H9 (cell line): Measurements from ENCODE around the gene SIPA1. TPM values are rescaled to one million over a fixed set of nuclear protein-coding genes. Genes with fewer than 3 reads are reported as not detected.

Source experiments
- DNase-seq: peaks from one replicate; pipeline ENCODE4 v3.0.0-alpha.2; 2017
- H2AFZ ChIP-seq: one replicate; pipeline ENCODE4 v1.6.1; 2013; ENCODE audit warnings: mild to moderate bottlenecking, low read length, control low read depth, moderate library complexity
- H2AK5ac ChIP-seq: 2 replicates; pipeline ENCODE4 v1.6.1; 2013; ENCODE audit warnings: low read length, control low read depth, mixed read lengths; ENCODE audit not compliant: insufficient read length
- H2BK120ac ChIP-seq: one replicate; pipeline ENCODE4 v1.6.1; 2013; ENCODE audit warnings: low read depth, mild to moderate bottlenecking, low read length, control low read depth, inconsistent platforms; ENCODE audit not compliant: poor library complexity, severe bottlenecking
- H2BK12ac ChIP-seq: 2 replicates; pipeline ENCODE4 v1.6.1; 2013; ENCODE audit warnings: low read length, control low read depth, mixed read lengths, low read depth; ENCODE audit not compliant: insufficient read length
- H2BK15ac ChIP-seq: 2 replicates; pipeline ENCODE4 v1.6.1; 2013; ENCODE audit warnings: low read depth, low read length, control low read depth
- H2BK20ac ChIP-seq: one replicate; pipeline ENCODE4 v1.6.1; 2013; ENCODE audit warnings: low read depth, mild to moderate bottlenecking, low read length, control low read depth, inconsistent platforms; ENCODE audit not compliant: poor library complexity, severe bottlenecking
- H2BK5ac ChIP-seq: 2 replicates; pipeline ENCODE4 v1.6.1; 2013; ENCODE audit warnings: low read length, control low read depth, mixed read lengths; ENCODE audit not compliant: insufficient read length
- H3K14ac ChIP-seq: 2 replicates; pipeline ENCODE4 v1.6.1; 2013; ENCODE audit warnings: low read length, control low read depth; ENCODE audit not compliant: insufficient read depth
- H3K18ac ChIP-seq: 2 replicates; pipeline ENCODE4 v1.6.1; 2013; ENCODE audit warnings: low read depth, mild to moderate bottlenecking, mixed read lengths, low read length, control low read depth; ENCODE audit not compliant: insufficient read length
- H3K23ac ChIP-seq: 2 replicates; pipeline ENCODE4 v1.6.1; 2013; ENCODE audit warnings: low read length, control low read depth, mixed read lengths, low read depth; ENCODE audit not compliant: insufficient read length
- H3K23me2 ChIP-seq: 2 replicates; pipeline ENCODE4 v1.6.1; 2013; ENCODE audit warnings: low read depth, mild to moderate bottlenecking, mixed read lengths, low read length, control low read depth; ENCODE audit not compliant: insufficient read length, poor library complexity, severe bottlenecking
- H3K27ac ChIP-seq: 2 replicates; pipeline ENCODE4 v1.5.1; 2013; ENCODE audit warnings: low read length, control low read depth, mixed read lengths, low read depth; ENCODE audit not compliant: insufficient read length
- H3K27me3 ChIP-seq: 2 replicates; pipeline ENCODE4 v1.6.1; 2013; ENCODE audit warnings: low read length, control low read depth, inconsistent platforms; ENCODE audit not compliant: insufficient read depth
- H3K4ac ChIP-seq: 2 replicates; pipeline ENCODE4 v1.6.1; 2013; ENCODE audit warnings: low read depth, mild to moderate bottlenecking, control low read depth, inconsistent platforms, low read length, moderate library complexity
- H3K4me1 ChIP-seq: 2 replicates; pipeline ENCODE4 v1.6.1; 2013; ENCODE audit warnings: low read length, control low read depth, inconsistent platforms; ENCODE audit not compliant: insufficient read depth
- H3K4me2 ChIP-seq: 2 replicates; pipeline ENCODE4 v1.6.1; 2013; ENCODE audit warnings: low read length, control low read depth, mixed read lengths; ENCODE audit not compliant: insufficient read length, insufficient read depth
- H3K56ac ChIP-seq: 2 replicates; pipeline ENCODE4 v1.6.1; 2013; ENCODE audit warnings: low read depth, mild to moderate bottlenecking, mixed read lengths, low read length, control low read depth; ENCODE audit not compliant: insufficient read length
- H3K79me1 ChIP-seq: 2 replicates; pipeline ENCODE4 v1.6.1; 2013; ENCODE audit warnings: low read depth, mild to moderate bottlenecking, moderate library complexity, low read length, control low read depth, inconsistent platforms; ENCODE audit not compliant: insufficient read depth, poor library complexity, severe bottlenecking
- H3K79me2 ChIP-seq: 2 replicates; pipeline ENCODE4 v1.6.1; 2013; ENCODE audit warnings: low read length, control low read depth, inconsistent platforms; ENCODE audit not compliant: insufficient read depth
- H3K9ac ChIP-seq: 2 replicates; pipeline ENCODE4 v1.6.1; 2013; ENCODE audit warnings: low read length, control low read depth, mixed read lengths; ENCODE audit not compliant: insufficient read length; ENCODE audit errors: extremely low read depth
- H3K9me3 ChIP-seq: one replicate; pipeline ENCODE4 v1.6.1; 2013; ENCODE audit warnings: low read depth, low read length, inconsistent platforms; ENCODE audit not compliant: control insufficient read depth
- H3T11ph ChIP-seq: one replicate; pipeline ENCODE4 v1.6.1; 2013; ENCODE audit warnings: mild to moderate bottlenecking, low read length, control low read depth, inconsistent platforms
- H4K20me1 ChIP-seq: one replicate; pipeline ENCODE4 v1.6.1; 2013; ENCODE audit not compliant: control insufficient read depth, insufficient read length, insufficient read depth
- H4K5ac ChIP-seq: 2 replicates; pipeline ENCODE4 v1.6.1; 2013; ENCODE audit warnings: low read depth, mild to moderate bottlenecking, mixed read lengths, low read length, control low read depth; ENCODE audit not compliant: insufficient read length
- H4K8ac ChIP-seq: replicated peaks from 2 replicates; pipeline ENCODE4 v1.6.1; 2013; ENCODE audit warnings: low read length, control low read depth, mixed read lengths, low read depth; ENCODE audit not compliant: insufficient read length
- H4K91ac ChIP-seq: 2 replicates; pipeline ENCODE4 v1.6.1; 2013; ENCODE audit warnings: low read depth, mild to moderate bottlenecking, moderate library complexity, mixed read lengths, low read length, control low read depth; ENCODE audit not compliant: insufficient read length
- H3K27ac Mint-ChIP-seq, 3 experiments: 2 replicates in 2 of 3; 3 replicates in 1 of 3; pipeline ENCODE4 v1.8.0; 2020 to 2021; ENCODE audit warnings: mixed read lengths in 3 of 3, mild to moderate bottlenecking in 1 of 3, moderate library complexity in 1 of 3
- H3K27me3 Mint-ChIP-seq: 2 replicates; pipeline ENCODE4 v1.8.0; 2021; ENCODE audit warnings: low read depth, mild to moderate bottlenecking, moderate library complexity, mixed read lengths
- H3K36me3 Mint-ChIP-seq, 3 experiments: 2 replicates in 2 of 3; 3 replicates in 1 of 3; pipeline ENCODE4 v1.8.0; 2020 to 2021; ENCODE audit warnings: low read depth in 3 of 3, mixed read lengths in 3 of 3; ENCODE audit not compliant: insufficient read depth in 1 of 3
- H3K4me1 Mint-ChIP-seq, 2 experiments: 2 replicates each; pipeline ENCODE4 v1.8.0; 2020; ENCODE audit warnings: mixed read lengths in 2 of 2
- H3K4me3 Mint-ChIP-seq, 2 experiments: 2 replicates in 1 of 2; 3 replicates in 1 of 2; pipeline ENCODE4 v1.8.0; 2020 to 2021; ENCODE audit warnings: mild to moderate bottlenecking in 2 of 2, mixed read lengths in 2 of 2, moderate library complexity in 1 of 2
- H3K9me3 Mint-ChIP-seq, 2 experiments: 2 replicates in 1 of 2; 3 replicates in 1 of 2; pipeline ENCODE4 v1.8.0; 2020; ENCODE audit warnings: mild to moderate bottlenecking in 2 of 2, mixed read lengths in 2 of 2, moderate library complexity in 1 of 2
- WGBS: extraction: QIAGEN DNeasy Blood & Tissue Kit; methylation state at CpG from one replicate; pipeline ENCODE4 v1.1.7; 2013; ENCODE audit warnings: missing lambda C conversion rate, low lambda C conversion rate, mixed read lengths; ENCODE audit not compliant: insufficient read length; ENCODE audit errors: extremely low coverage; 5-methylcytosine and 5-hydroxymethylcytosine counted together
- total RNA-seq: library from RNA; stranded (reverse); gene quantifications from 2 replicates; pipeline ENCODE4 v1.2.1, GENCODE V29; 2021
- TF ChIP-seq, protein P1 (sequence below): fragments of 200-600 bp; sonication (generic); conservative IDR thresholded peaks from 3 replicates; pipeline ENCODE4 v1.8.0; 2021; ENCODE audit warnings: antibody characterized with exemption, mild to moderate bottlenecking

The SIPA1 gene
- total RNA-seq, 1 experiment from 2014 or later: 32.0 TPM

DNA sequence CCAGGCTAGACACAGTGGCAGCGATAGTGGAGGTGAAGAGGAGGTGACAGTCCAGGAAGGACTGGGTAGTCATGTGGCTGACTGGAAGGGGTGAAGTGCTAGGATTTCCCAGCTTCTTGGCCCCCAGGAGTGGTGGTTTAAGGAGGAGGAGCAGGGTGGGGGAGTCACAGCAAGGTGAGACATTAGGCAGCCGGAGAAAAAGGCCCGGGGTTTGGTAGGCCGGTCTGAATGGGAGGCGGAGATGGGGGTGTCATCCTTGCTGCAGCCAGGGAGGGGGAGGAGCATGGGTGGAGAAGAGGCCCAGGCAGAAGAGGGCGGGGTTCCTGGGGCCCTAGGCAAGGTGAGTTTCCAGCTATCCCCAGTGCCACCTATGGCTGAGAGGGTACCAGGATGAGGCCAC lies 6.1 kb downstream of the SIPA1 start:
- Mint-ChIP-seq H3K27ac (peak overlapping the region in 2 of 3 experiments; percentile 16 to 85; a peak in 3 of 7 replicates), H3K4me1 (peaks cover 17 to 26% of the 10 kb centered on the region in 2 experiments), H3K36me3 (peaks cover 0 to 6% (median 5%) of the 10 kb centered on the region in 3 experiments; a peak in 6 of 7 replicates), H3K27me3 (peaks cover 2% of the 10 kb centered on the region; the same call in 1 of the 2 replicates), H3K9me3 (no peaks in the 10 kb centered on the region; a peak in 1 of 5 replicates), H3K4me3 (peak overlapping the region in 1 of 2 experiments; percentile 72; a peak in 3 of 5 replicates)
- no peak overlapping the region for H4K8ac ChIP-seq
- H3K23ac ChIP-seq: no peak overlapping the region
- no CpG with 5 or more reads among the region's 6 CpGs for WGBS
- H3K79me1 ChIP-seq: no peaks in the 10 kb centered on the region
- H4K20me1 ChIP-seq: peaks cover 5% of the 10 kb centered on the region
- H2BK5ac ChIP-seq: no peak overlapping the region
- H4K91ac ChIP-seq: no peak overlapping the region
- no peak overlapping the region for H3T11ph ChIP-seq
- H3K14ac ChIP-seq: no peak overlapping the region
- H2BK20ac ChIP-seq: no peak overlapping the region
- no peak overlapping the region for H2AK5ac ChIP-seq
- no peak overlapping the region for H3K56ac ChIP-seq
- H3K79me2 ChIP-seq: no peaks in the 10 kb centered on the region
- no peak overlapping the region for H2BK15ac ChIP-seq
- no peak overlapping the region for H3K27ac ChIP-seq
- no peak overlapping the region for H3K18ac ChIP-seq
- H2BK12ac ChIP-seq: no peak overlapping the region
- H4K5ac ChIP-seq: no peak overlapping the region
- DNase-seq: peak; percentile 79
- no peaks in the 10 kb centered on the region for H3K27me3 ChIP-seq
- peaks cover 5% of the 10 kb centered on the region; the same call in 1 of the 2 replicates for H3K4me1 ChIP-seq
- H3K9ac ChIP-seq: no peak overlapping the region
- no peaks in the 10 kb centered on the region for H3K9me3 ChIP-seq
- TF ChIP-seq, protein P1, sequence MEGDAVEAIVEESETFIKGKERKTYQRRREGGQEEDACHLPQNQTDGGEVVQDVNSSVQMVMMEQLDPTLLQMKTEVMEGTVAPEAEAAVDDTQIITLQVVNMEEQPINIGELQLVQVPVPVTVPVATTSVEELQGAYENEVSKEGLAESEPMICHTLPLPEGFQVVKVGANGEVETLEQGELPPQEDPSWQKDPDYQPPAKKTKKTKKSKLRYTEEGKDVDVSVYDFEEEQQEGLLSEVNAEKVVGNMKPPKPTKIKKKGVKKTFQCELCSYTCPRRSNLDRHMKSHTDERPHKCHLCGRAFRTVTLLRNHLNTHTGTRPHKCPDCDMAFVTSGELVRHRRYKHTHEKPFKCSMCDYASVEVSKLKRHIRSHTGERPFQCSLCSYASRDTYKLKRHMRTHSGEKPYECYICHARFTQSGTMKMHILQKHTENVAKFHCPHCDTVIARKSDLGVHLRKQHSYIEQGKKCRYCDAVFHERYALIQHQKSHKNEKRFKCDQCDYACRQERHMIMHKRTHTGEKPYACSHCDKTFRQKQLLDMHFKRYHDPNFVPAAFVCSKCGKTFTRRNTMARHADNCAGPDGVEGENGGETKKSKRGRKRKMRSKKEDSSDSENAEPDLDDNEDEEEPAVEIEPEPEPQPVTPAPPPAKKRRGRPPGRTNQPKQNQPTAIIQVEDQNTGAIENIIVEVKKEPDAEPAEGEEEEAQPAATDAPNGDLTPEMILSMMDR: no peak
- no peak overlapping the region for H3K4ac ChIP-seq
- H2BK120ac ChIP-seq: no peak overlapping the region
- H3K23me2 ChIP-seq: peaks cover 11% of the 10 kb centered on the region
- no peak overlapping the region for H2AFZ ChIP-seq
- peak overlapping the region; percentile 18 for H3K4me2 ChIP-seq
